Aorta (tissue), 5 donors: ENCODE data around the gene PTAFR. TPM values are rescaled to one million over a fixed set of nuclear protein-coding genes. Genes with fewer than 3 reads are reported as not detected.

Source experiments
- ATAC-seq: fragments of 200-7000 bp; cut with Tn5 transposase; one replicate; pipeline ENCODE4 v1.9.1; 2022; ENCODE audit warnings: moderate library complexity; ENCODE audit not compliant: low FRiP score
- DNase-seq, 2 donors: peaks; one replicate each; pipeline ENCODE4 v3.0.0-alpha.2; 2020
- H3K27ac ChIP-seq, 2 donors: one replicate each; pipeline ENCODE4 v1.5.1; 2013; ENCODE audit warnings: low read length in 2 of 2, mild to moderate bottlenecking in 2 of 2, moderate library complexity in 2 of 2, control low read depth in 1 of 2, inconsistent platforms in 1 of 2, low read depth in 1 of 2
- H3K27me3 ChIP-seq, 2 donors: one replicate each; pipeline ENCODE4 v1.6.1; 2013; ENCODE audit warnings: control low read depth in 1 of 2, low read length in 1 of 2, mild to moderate bottlenecking in 1 of 2, moderate library complexity in 1 of 2; ENCODE audit not compliant: insufficient read depth in 2 of 2, control insufficient read depth in 1 of 2
- H3K36me3 ChIP-seq, 2 donors: one replicate each; pipeline ENCODE4 v1.6.1; 2013; ENCODE audit warnings: control low read depth in 1 of 2, low read length in 1 of 2, mild to moderate bottlenecking in 1 of 2; ENCODE audit not compliant: insufficient read depth in 2 of 2, control insufficient read depth in 1 of 2
- H3K4me1 ChIP-seq, 2 donors: one replicate each; pipeline ENCODE4 v1.6.1; 2013; ENCODE audit warnings: low read length in 2 of 2, control low read depth in 1 of 2, mild to moderate bottlenecking in 1 of 2, moderate library complexity in 1 of 2; ENCODE audit not compliant: insufficient read depth in 2 of 2, control insufficient read depth in 1 of 2
- H3K4me3 ChIP-seq, 2 donors: one replicate each; pipeline ENCODE4 v1.5.1; 2013; ENCODE audit warnings: low read length in 2 of 2, control low read depth in 1 of 2, mild to moderate bottlenecking in 1 of 2
- H3K9me3 ChIP-seq: one replicate; pipeline ENCODE4 v1.6.1; 2013; ENCODE audit warnings: mild to moderate bottlenecking, low read length; ENCODE audit not compliant: control insufficient read depth
- WGBS, 2 donors: extraction: QIAGEN DNeasy Blood & Tissue Kit; methylation state at CpG; one replicate each; pipeline ENCODE4 v1.1.7; 2013; 5-methylcytosine and 5-hydroxymethylcytosine counted together
- intact Hi-C, 2 donors: fragments of 100-400 bp; cut with DNase I; formaldehyde crosslinking; loops; one replicate each; pipeline versions ENCODE4 v1.14.2 to v1.15.0; 2022
- polyA plus RNA-seq, 2 donors: library from polyadenylated mRNA; stranded (reverse); fragments of 200-250 nt; gene quantifications; one replicate each; pipeline ENCODE4 v1.2.3, GENCODE V29; 2013
- total RNA-seq, 2 donors: library from RNA; stranded (reverse); fragmentation: NEBNext Ultra II Directional; extraction: Animal tissue kit (Norgen Biotek cat#: 25700); gene quantifications; one replicate each; pipeline ENCODE4 v1.2.1, GENCODE V29; 2021
- donor health status: healthy with polysubstance abuse.
- donor health status: Bipolar disorder and iron deficiency.
- donor health status: DM: no; HTN: no; CAD: no.
- donor health status: DM: no; HTN: no; CAD: no.
- donor health status: DM: yes; HTN: yes; CAD: no.

Gene PTAFR
- total and polyA plus RNA-seq, 4 donors: 0.41 to 10.4 (median 6.1) TPM

GRCh38 chr1:28154078-28154594 lies 22.4 kb downstream of the PTAFR start:
- DNase-seq (no peak), ATAC-seq (no peak)
- H3K36me3 ChIP-seq: no peaks in the 10 kb centered on the region
- no peaks in the 10 kb centered on the region for H3K27me3 ChIP-seq
- no peak overlapping the region for H3K27ac ChIP-seq
- 72 to 80% methylated on average over 9 of the region's 9 CpGs for WGBS, 2 donors
- intact Hi-C loops: no loop called here
- H3K4me3 ChIP-seq: no peak overlapping the region
- H3K4me1 ChIP-seq: no peaks in the 10 kb centered on the region
- H3K9me3 ChIP-seq: no peaks in the 10 kb centered on the region

DNA sequence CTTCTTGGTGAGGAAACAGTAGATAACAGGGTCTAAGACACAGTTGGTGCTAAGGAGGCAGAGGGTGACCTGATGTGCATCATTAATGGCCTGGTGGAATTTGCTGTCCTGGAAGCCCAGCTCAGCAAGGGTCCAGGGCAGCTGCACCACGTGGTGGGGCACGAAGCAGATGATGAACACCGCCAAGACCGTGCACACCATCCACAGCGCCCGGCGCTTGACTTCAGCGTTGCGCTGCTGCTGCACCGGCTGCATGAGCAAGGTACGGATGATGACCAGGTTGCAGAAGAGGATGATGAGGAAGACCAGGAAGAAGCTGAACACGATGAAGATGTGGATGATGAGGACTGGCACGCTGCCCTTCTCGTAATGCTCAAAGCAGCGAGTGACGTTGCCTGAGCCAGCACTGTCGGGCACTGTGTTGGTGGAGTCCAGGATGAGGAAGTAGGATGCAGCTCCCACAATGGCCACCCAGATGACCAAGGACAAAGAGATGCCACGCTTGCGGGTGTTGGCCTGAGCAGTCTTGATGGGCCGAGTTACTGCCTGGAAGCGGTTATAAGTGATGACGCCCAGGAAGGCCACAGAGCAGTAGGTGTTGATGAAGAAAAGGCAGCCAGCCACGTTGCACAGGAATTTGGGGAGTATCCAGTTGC lies 26.2 kb downstream of the PTAFR start:
- Histone ChIP-seq H3K9me3 (no peaks in the 10 kb centered on the region), H3K27ac (no peak overlapping the region)

GRCh38 chr1:28148880-28149195 lies 27.7 kb downstream of the PTAFR start:
- intact Hi-C loops: no loop called here
- Histone ChIP-seq H3K27ac (no peak overlapping the region), H3K27me3 (no peaks in the 10 kb centered on the region), H3K36me3 (no peaks in the 10 kb centered on the region), H3K4me3 (no peak overlapping the region), H3K9me3 (no peaks in the 10 kb centered on the region), H3K4me1 (no peaks in the 10 kb centered on the region)
- ATAC-seq (no peak), DNase-seq (no peak)
- WGBS, 2 donors: 81 to 89% methylated on average over 1 of the region's 1 CpG

More for the DNA sequence above, 26.2 kb downstream of the PTAFR start:
- DNase-seq (no peak), ATAC-seq (no peak)
- intact Hi-C loops: no loop called here
- Histone ChIP-seq H3K4me3 (no peak overlapping the region), H3K27me3 (no peaks in the 10 kb centered on the region), H3K36me3 (no peaks in the 10 kb centered on the region), H3K4me1 (no peaks in the 10 kb centered on the region)
- 93% methylated on average over 23 of the region's 23 CpGs for WGBS, 2 donors

DNA sequence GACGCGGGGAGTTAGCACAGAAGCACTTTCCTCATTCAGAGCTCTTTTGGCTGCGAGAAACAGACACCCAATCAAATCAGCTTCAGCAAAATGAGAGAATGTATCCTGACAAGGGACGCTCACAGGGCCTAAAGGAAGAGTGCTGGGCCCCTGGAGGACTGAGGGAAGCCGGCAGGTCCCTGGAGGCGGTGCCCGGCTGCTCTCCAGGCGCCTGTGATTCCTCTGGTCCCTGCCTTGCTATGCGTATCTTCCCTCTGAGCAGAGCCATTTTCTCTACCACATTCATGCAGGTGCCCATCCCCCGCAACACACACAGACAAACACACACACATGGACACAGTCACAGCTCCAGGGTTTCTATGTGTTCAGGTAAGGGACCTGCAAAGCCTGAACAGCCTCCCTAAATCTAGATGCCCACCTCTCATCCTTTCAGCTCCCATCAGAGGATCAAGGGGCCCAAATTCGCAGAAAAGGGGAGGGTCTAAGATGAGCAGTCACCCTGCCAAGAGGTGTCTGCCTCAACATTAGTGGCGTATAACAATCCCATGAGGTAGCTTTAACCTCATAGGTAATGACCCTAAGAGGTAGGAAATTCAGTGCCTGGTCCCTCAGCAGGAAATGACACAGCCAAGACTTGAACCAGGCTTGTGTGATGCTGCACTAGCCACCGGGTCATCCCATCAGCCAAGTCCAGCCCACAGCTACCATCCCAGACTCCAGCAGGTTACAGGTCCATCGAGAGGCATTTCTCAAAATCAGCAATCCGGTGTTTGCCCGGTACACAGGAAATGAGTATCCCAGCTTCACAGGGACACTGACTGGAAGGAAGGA lies 29.0 kb downstream of the PTAFR start:
- 56 to 60% methylated on average over 16 of the region's 16 CpGs for WGBS, 2 donors
- intact Hi-C loops: no loop called here
- Histone ChIP-seq H3K27me3 (no peaks in the 10 kb centered on the region), H3K9me3 (no peaks in the 10 kb centered on the region), H3K36me3 (no peaks in the 10 kb centered on the region), H3K4me1 (no peaks in the 10 kb centered on the region), H3K27ac (no peak overlapping the region), H3K4me3 (no peak overlapping the region)
- no peak for ATAC-seq
- DNase-seq: no peak

DNA sequence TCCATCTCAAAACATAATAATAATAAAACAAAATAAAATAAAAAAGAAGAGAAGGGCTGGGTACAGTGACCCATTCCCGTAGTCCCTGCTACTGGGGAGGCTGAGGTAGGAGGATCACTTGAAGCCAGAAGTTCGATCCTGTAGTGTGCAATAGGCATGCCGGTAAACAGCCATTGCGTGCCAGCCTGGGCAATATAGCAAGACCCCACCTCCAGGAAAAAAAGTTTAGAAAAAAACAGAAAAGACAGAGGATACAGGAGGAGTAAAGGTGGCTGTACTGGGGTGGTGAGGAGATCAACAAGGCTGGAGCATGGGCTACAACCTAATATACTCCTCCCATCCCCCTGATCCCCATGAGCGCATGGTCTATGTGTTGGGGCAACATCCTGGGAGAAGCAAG lies 30.8 kb downstream of the PTAFR start:
- H3K27me3 ChIP-seq: no peaks in the 10 kb centered on the region
- no peak for DNase-seq
- no peaks in the 10 kb centered on the region for H3K36me3 ChIP-seq
- H3K27ac ChIP-seq: no peak overlapping the region
- no peak overlapping the region for H3K4me3 ChIP-seq
- no peaks in the 10 kb centered on the region for H3K9me3 ChIP-seq
- intact Hi-C loops: no loop called here
- ATAC-seq: no peak
- 93 to 97% methylated on average over 5 of the region's 5 CpGs for WGBS, 2 donors
- H3K4me1 ChIP-seq: no peaks in the 10 kb centered on the region

- DNase-seq: no peak
- no peak for ATAC-seq
- H3K27me3 ChIP-seq: no peaks in the 10 kb centered on the region
- no peaks in the 10 kb centered on the region for H3K36me3 ChIP-seq
- H3K4me1 ChIP-seq: no peaks in the 10 kb centered on the region
- no peak overlapping the region for H3K27ac ChIP-seq
- H3K9me3 ChIP-seq: no peaks in the 10 kb centered on the region
- no peak overlapping the region for H3K4me3 ChIP-seq
- 69 to 78% methylated on average over 5 of the region's 5 CpGs for WGBS, 2 donors
- intact Hi-C loops: no loop called here
Measured at GRCh38 chr1:28144203-28145135, 32.0 kb downstream of the PTAFR start.

GRCh38 chr1:28143496-28144202 lies 32.8 kb downstream of the PTAFR start:
- Histone ChIP-seq H3K36me3 (no peaks in the 10 kb centered on the region), H3K27ac (no peak overlapping the region), H3K4me3 (no peak overlapping the region), H3K4me1 (no peaks in the 10 kb centered on the region), H3K9me3 (no peaks in the 10 kb centered on the region), H3K27me3 (no peaks in the 10 kb centered on the region)
- ATAC-seq: no peak
- intact Hi-C loops: no loop called here
- DNase-seq: no peak
- WGBS, 2 donors: 86 to 94% methylated on average over 4 of the region's 4 CpGs

GRCh38 chr1:28141685-28142084 lies 34.8 kb downstream of the PTAFR start:
- DNase-seq: no peak
- Histone ChIP-seq H3K36me3 (no peaks in the 10 kb centered on the region), H3K4me3 (no peak overlapping the region), H3K9me3 (no peaks in the 10 kb centered on the region), H3K4me1 (no peaks in the 10 kb centered on the region), H3K27me3 (no peaks in the 10 kb centered on the region), H3K27ac (no peak overlapping the region)
- intact Hi-C loops: no loop called here
- ATAC-seq: no peak
- 88 to 89% methylated on average over 2 of the region's 2 CpGs for WGBS, 2 donors
